Measurements from ENCODE around the gene INAFM2.

Gene INAFM2

GRCh38 chr15:40365016-40365415 is 41.5 kb downstream of the INAFM2 start:
- no peak for DNase-seq (ENCODE audit: low read depth)

GRCh38 chr15:40365624-40366456 is 42.3 kb downstream of the INAFM2 start:
- no peak for DNase-seq (ENCODE audit: low read depth)

GRCh38 chr15:40366457-40367370 is 43.2 kb downstream of the INAFM2 start:
- DNase-seq (ENCODE audit: low read depth) = no peak

- DNase-seq (ENCODE audit: low read depth) = no peak
These were observed 43.8 kb downstream of the INAFM2 start for GRCh38 chr15:40367371-40367685.

- peak; percentile 82 for DNase-seq (ENCODE audit: low read depth)
These were observed 44.5 kb downstream of the INAFM2 start for GRCh38 chr15:40367686-40368611.

GRCh38 chr15:40368719-40369473 is 45.4 kb downstream of the INAFM2 start:
- no peak for DNase-seq (ENCODE audit: low read depth)

- no peak for DNase-seq (ENCODE audit: low read depth)
These were observed 46.0 kb downstream of the INAFM2 start for GRCh38 chr15:40369474-40369869.

- no peak for DNase-seq (ENCODE audit: low read depth)
These were observed 46.5 kb downstream of the INAFM2 start for GRCh38 chr15:40369971-40370370.

- no peak for DNase-seq (ENCODE audit: low read depth)
These were observed 49.5 kb downstream of the INAFM2 start for GRCh38 chr15:40372981-40373380.

Data from activated T-cell treated with anti-CD3 and anti-CD28 coated beads for 24 hours (primary cell).